Fibroblast of the conjunctiva (primary cell): ENCODE measurements around the gene SPG7.
"Not testable (repeated sequence)": the region's sequence is repeated elsewhere in the genome, so short reads cannot be mapped to it uniquely, and the experiment has no call there.

Source experiments
- DNase-seq: peaks from one replicate; pipeline ENCODE4 v3.0.0-alpha.2; 2010; ENCODE audit warnings: low read depth

SPG7 gene

GRCh38 chr16:89564476-89565255 lies 56.5 kb downstream of the SPG7 start:
- DNase-seq = no peak

- no peak for DNase-seq
Observed at GRCh38 chr16:89565256-89565505, 57.0 kb downstream of the SPG7 start.

DNA sequence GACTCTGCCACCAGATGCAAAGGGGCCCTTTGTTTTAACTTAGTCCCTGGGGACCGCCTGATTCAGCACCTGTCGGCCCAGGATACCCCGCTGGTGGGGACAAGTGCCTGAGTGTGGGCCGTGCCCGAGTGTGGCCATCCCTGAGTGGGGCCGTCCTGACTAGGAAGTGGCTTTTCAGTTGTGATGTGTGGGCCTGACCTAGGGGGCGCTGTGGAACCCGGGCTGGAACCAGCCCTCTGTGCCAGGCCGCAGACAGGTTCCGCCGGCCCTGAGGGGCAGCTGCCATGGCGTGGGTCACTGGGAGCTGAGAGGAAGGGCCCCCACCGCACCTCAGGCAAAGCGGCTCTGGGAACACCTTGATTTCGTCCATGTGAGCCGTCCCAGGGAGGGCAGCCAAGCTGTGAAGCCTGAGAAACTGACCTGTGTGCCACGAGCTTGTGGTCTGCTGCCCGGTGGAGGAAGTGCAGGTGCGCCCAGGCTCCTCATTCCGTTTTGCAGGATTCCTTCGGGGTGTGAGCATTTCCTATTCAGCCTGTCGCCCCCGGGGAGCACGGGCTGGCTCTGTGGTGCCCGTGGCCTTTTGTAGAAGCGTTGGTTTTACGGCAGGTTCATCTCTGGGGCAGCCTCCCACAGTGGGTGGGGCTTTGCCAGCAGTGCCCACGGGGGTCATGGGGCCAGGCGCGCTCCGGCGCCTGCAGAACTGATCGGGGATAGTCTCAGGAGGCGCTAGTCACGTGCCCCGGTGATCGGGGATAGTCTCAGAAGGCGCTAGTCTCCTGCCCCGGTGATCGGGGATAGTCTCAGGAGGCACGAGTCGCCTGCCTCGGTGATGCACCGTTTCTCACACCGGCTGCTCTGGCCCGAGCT lies 57.5 kb downstream of the SPG7 start:
- no peak for DNase-seq

DNA sequence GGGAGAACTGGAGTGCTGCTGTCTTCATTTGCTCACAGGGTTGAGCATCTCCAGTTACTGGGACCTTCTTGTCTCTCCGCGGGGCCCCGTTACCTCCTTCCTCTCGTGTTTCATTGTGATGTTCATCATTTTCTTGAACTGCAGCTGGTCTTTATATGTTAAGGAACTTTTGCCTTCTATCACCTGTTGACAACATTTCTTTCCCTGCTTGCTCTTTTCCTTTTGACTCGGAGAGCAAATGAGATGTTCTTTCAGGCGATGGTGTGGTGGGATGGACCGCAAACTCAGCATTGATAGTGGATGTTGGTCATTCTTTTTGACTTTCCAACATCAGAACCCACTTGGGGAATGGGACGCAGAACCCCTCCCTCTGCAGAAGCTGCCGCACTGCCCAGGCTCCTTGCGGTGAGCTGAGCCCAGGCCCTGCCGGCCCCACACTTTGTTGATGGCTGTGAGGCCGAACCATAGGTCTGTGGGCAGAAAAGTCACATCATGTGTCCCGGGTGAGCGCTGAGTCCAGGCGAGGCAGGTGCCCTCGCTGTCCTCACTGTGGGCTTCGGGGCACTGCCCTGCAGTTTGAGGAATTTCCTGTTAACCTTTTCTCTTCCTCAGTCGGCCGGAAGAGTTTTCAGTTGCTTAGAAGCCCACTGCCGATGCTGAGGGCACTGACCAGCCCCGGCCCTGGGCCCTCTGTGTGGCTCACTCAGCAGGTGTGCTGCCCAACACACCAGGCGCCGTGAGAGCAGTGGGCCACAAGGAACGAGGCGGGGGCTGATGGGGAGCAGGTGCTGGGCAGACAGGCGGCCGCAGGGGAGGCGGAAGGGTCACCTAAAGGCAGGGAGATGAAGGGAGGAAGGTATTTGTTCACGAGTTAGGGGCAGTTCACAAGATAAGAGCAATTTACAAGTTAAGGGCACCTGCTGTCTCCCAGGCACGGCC lies 59.7 kb downstream of the SPG7 start:
- DNase-seq = no peak

- DNase-seq = no peak
Observed at GRCh38 chr16:89569506-89570341, 61.5 kb downstream of the SPG7 start.

- no peak for DNase-seq
Observed at GRCh38 chr16:89570342-89570923, 62.2 kb downstream of the SPG7 start.

DNA sequence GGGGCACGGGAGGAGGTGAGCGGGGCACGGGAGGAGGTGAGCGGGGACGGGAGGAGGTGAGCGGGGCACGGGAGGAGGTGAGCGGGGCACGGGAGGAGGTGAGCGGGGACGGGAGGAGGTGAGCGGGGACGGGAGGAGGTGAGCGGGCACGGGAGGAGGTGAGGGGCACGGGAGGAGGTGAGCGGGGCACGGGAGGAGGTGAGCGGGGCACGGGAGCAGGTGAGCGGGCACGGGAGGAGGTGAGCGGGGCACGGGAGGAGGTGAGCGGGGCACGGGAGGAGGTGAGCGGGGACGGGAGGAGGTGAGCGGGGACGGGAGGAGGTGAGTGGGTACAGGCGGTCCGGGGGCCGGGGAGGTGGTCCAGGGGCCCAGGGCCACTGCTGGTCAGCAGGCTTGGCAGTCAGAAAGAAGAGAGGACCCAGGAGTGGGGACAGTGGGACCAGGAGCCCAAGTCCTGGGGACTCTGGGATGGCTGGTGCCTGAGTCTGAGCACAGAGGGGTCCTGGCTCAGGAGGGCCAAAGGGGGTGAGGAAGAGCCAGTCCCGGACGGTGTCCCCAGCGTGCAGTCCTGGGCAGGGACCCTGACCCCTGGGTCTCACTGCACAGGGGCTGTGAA lies 62.9 kb downstream of the SPG7 start:
- DNase-seq = not testable (repeated sequence)

DNA sequence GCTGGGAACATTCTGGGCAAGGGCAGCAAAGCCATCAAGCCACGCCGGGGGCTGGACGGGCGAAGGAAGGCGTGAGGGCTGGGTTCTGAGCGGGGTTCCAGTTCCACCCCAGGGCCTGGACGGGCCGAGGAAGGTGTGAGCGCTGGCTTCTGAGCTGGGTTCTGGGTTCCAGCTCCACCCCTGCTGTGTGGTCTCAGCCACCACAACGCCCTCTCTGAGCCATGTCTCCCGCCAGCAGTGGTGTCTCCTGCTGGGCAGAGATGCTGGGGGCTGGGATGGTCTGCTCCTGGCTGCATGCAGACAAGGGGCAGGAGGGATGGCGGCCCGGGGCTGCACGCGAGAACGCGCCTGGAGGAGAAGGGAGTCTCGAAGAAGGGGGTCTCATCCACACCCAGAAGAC lies 63.4 kb downstream of the SPG7 start:
- no peak for DNase-seq

- no peak for DNase-seq
Observed at GRCh38 chr16:89572073-89572484, 63.9 kb downstream of the SPG7 start.

DNA sequence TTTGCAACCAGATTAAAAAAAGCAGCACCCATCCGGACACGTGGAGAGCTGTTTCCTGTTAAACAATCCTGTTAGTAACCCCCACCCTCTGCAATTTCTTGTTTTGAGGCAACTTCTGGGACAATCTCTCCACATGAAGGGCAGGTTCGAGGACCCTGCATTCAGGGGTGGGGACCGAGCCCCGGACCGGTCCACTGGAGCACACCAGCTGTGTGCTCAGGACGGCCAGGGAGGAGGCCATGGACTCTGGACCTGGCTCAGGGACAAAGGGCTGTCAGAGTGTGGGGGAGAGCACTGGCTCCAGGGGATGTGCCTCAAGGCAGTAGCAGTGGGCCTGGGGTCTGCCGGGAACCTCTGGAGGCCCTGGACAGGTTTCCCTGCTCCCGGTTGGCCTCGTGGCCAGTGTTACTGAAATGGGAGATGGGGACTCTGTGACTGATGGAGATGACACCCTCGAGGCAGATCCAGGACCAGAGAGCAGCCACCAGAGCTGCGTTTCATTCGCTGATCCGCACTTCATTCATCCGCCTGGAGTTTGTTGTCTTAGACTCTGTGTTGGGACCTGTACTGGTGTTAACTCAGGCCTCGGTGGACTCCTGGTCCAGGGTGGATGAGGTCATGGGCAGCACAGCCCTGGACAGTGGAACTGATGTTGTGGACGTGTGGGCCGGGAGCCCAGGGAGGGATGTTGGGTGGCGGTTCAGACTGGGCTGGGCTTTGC lies 64.4 kb downstream of the SPG7 start:
- no peak for DNase-seq

DNA sequence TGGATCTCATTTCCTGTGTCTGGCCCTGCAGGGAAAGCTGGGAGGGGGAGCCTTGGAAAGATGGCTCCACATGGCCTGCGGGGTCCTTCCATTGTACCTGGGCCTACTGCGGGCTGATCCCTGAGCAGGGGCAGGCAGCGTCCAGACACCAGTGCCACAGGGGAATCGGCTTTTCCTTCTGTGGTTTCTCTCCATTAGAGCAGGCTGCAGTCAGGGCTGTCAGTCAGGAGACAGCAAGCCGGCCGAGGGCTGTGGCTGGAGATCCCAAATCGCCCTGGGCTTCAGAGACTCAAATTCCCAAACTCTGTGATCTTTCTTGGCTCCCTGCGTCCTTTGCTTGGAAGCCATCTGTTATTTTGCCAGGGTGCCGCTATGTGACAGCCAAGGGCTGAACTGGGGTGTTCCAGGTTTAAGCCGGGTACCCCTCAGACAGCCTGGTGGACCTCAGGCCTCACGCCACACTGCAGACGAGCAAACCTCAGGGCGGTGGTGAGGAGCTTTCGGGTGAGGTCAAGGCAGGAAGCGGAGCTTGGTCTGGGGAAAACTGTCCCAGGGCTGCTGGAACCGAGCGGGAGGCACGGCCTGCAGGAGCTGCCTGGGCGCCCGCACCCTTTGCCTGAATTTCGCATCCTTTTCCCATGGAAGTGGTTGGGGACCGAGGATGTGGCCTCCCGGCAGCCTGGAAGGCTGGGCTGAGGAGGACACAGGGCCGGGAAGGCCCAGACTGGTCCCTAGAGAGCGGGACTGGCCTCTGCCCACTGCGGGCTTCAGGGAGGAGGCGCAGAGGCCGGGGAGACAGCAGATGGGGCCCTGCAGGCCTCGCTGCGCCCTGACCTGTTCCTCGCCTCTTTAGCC lies 65.8 kb downstream of the SPG7 start:
- no peak for DNase-seq

DNA sequence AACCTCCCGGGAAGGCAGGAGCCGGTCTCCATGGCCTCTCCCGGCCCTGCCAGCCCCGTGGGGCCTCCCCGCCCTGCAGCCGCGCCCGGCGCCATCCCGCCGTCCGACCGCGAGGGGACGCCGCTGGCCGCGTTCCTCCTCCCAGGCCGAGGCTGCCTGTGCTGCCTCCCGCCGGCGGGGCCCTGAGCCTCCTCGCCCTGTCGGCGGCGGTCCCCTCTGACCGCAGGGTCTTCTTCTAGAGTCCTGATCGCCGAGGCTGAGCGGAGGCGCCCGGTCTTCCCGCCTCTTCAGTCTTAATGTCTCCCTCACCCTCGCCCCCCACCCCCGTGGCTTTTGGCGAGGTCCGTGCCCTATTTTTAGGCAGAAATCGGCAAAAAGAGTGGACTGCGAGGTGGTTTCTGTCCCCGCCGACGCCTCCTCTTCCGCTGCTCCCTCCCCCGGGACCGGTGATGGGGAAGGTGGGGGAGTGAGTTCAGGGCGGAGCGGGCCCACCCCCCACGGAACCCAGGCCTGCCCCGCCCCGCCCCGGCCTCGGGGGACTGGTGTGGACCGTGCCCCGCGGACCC lies 66.6 kb downstream of the SPG7 start:
- DNase-seq = peak; percentile 44

DNA sequence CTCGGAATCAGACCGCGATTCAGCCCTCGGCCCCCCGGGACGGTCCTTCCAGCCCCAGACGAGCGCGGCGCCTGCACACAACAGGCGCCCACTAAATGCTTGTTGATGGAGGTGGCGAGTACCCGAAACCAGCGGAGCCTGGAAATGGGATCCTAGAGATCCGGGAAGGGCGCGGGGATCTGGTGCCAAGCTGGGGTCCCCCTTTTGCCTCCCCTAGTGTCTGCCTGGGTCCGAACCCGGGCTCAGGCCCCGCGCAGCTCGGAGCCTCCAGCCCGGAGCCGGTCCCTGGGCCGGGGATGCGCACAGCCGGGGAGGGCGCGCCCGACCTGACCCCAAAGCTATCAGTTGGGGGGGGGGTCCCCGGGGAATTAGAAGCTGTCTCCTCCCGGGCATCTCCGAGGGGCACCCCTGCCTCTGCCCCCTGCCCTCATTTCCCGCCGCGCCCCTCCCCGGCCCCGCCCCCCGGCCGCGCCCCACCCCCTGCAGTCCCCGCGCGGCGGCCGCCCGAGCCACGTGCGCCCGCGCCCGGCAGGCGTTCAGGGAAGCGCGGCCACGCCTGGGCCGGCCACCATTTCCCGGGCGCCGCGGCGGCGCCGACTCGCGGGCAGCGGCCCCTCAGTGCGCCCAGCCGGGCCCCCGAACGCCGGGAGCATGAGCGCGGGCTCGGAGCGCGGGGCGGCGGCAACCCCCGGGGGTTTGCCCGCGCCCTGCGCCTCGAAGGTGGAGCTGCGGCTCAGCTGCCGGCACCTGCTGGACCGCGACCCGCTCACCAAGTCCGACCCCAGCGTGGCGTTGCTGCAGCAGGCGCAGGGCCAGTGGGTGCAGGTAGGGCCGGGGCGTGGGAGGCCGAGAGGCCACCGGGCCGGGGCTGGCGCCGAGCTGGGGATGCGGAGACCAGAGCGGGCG lies 67.3 kb downstream of the SPG7 start, which contains the start of gene CPNE7:
CPNE7 (plus strand) TSS at position 512 of the 906 bp plus-strand sequence; CDS start at position 652, 140 bp downstream.
- no peak for DNase-seq

DNA sequence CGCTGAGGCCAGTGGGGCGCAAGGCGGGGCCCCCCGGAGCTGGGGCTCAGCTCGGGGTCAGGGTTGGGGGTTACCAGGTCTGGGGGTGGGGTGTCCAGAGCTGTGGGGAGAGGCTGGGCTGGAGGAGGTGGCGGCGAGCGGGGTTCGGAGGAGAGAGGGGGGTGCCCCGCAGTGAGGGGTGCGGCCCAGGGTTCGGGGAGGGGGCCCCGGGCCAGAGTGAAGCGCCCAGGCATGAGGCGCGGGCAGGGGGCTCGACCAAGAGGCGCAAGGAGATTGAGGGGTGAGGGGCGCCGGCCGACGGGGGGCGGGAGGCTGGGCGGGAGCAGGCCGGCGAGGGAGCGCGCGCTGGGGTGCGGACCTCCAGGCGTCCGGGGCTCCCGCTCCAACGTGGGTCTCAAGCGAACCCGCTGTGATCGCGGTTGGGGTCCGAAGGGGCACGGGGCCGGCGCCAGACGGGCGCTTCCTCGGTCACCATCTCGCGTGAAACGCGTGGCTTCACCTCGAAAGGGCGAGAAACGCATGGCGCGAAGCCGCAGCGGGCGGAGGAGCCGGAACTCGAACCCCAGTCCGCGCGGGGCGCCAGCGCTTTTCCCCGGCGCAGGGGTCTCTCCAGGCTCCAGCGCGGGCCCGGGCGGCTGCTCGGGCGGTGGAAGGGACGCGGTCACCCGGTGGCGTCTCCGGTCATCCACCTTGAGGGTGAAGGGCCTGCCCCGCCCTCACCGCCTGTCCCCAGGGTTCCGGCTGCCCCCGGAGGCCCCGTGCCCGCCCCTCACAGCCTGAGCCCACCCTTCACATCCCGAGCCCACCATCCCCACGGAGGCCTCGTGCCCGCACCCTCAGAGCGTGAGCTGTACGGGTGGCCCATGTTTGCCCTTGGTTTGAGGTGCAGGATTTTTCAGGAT lies 68.2 kb downstream of the SPG7 start:
- DNase-seq = no peak

DNA sequence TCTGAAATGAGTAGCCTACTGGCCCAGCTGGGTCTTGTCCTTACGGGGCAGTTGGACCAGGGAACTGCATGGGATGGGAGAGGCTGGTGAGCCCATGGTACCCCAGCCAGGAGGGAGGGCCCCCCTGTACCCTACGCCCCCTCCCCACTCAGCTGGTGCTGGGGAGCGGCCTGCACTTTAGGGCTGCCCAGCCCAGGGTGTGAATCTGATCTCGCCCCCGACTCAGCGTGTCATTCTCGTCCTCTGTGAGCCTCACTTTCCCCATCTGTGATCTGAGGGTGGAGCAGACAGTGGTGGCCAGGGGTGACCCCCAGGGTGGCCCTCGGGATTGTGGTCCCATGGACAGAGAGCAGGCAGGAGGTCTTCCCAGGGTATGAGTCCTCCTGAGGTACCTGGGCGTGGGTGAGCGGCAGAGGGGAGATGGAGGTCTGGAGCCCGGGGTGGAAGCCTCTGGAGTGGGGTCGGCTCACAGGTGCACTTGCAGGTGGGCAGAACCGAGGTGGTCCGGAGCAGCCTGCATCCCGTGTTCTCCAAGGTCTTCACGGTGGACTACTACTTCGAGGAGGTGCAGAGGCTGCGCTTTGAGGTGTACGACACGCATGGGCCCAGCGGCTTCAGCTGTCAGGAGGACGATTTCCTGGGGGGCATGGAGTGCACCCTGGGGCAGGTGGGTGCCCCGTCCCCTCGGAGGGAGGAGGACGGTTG lies 69.0 kb downstream of the SPG7 start:
- no peak for DNase-seq

GRCh38 chr16:89579351-89579750 lies 71.1 kb downstream of the SPG7 start:
- DNase-seq = no peak
